GM21390 (cell line): ENCODE data around the gene ZNG1F.
"Not testable (repeated sequence)": the region's sequence is repeated elsewhere in the genome, so short reads cannot be mapped to it uniquely, and the experiment has no call there.

Source experiments
- ATAC-seq: cut with Tn5 transposase; IDR thresholded peaks from one replicate; pipeline ENCODE4 v1.9.1; 2021; ENCODE audit not compliant: unreplicated experiment

ZNG1F gene

GRCh38 chr9:41087157-41087780 lies 101.8 kb downstream of the ZNG1F start:
- ATAC-seq = not testable (repeated sequence)

- ATAC-seq = not testable (repeated sequence)
Observed at GRCh38 chr9:41086685-41087084, 102.4 kb downstream of the ZNG1F start.

GRCh38 chr9:41086215-41086614 lies 102.9 kb downstream of the ZNG1F start:
- ATAC-seq = not testable (repeated sequence)

GRCh38 chr9:41082358-41082757 lies 106.8 kb downstream of the ZNG1F start:
- not testable (repeated sequence) for ATAC-seq
